Endothelial cell of umbilical vein (primary cell): ENCODE results near the gene PLS1. TPM values are rescaled to one million over a fixed set of nuclear protein-coding genes. Genes with fewer than 3 reads are reported as not detected.

Experiments used
- BruUV-seq: library from RNA; stranded (reverse); fragments of 400-500 nt; replicated peaks from 2 replicates; lab custom pipeline; 2021; lab: Mats Ljungman, UMichigan
- CTCF ChIA-PET: fragments of 300-600, 350-600 bp; sonication (Branson Sonifier 250); formaldehyde crosslinking; loops from one replicate; lab custom pipeline; 2021; ENCODE audit warnings: antibody characterized with exemption, inconsistent platforms; lab: Charles Lee
- POLR2A ChIA-PET: fragments of 300-600, 350-600 bp; sonication (Branson Sonifier 250); formaldehyde crosslinking; loops from one replicate; lab custom pipeline; 2021; ENCODE audit warnings: antibody characterized with exemption, inconsistent platforms; lab: Charles Lee
- DNase-seq: peaks from one replicate; pipeline ENCODE4 v3.0.0-alpha.2; 2011; ENCODE audit warnings: low read depth, low spot score
- FAIRE-seq: peaks from 2 replicates; lab custom pipeline; 2011; peaks lifted over from hg19 to GRCh38; lab: Jason Lieb, UNC
- H2AFZ ChIP-seq: 2 replicates; pipeline ENCODE4 v1.6.0; 2012; ENCODE audit warnings: low read depth, low read length, control low read depth, inconsistent platforms
- H3K27ac ChIP-seq: 2 replicates; pipeline ENCODE4 v1.5.1; 2011; ENCODE audit warnings: low read depth, mild to moderate bottlenecking, control low read depth, low read length, moderate library complexity; ENCODE audit not compliant: insufficient read depth
- H3K27me3 ChIP-seq, 2 experiments: 2 replicates each; pipeline versions ENCODE4 v1.6.0 to v1.6.1; 2011; ENCODE audit warnings: low read length in 2 of 2, mixed read lengths in 1 of 2; ENCODE audit not compliant: control insufficient read depth in 2 of 2, insufficient read depth in 2 of 2
- H3K36me3 ChIP-seq, 2 experiments: 2 replicates in 1 of 2; 3 replicates in 1 of 2; pipeline ENCODE4 v1.5.1; 2011; ENCODE audit warnings: low read length in 2 of 2, mild to moderate bottlenecking in 1 of 2, moderate library complexity in 1 of 2; ENCODE audit not compliant: control insufficient read depth in 2 of 2, insufficient read depth in 2 of 2; ENCODE audit errors: extremely low read depth in 1 of 2
- H3K4me1 ChIP-seq: 3 replicates; pipeline ENCODE4 v1.5.1; 2011; ENCODE audit warnings: mild to moderate bottlenecking, low read length; ENCODE audit not compliant: control insufficient read depth, insufficient read depth; ENCODE audit errors: extremely low read depth
- H3K4me2 ChIP-seq: 2 replicates; pipeline ENCODE4 v1.6.1; 2011; ENCODE audit warnings: low read length, control low read depth, mixed read lengths; ENCODE audit not compliant: insufficient read depth
- H3K4me3 ChIP-seq, 3 experiments: fragments of 200-600 bp in 1 of 3; sonication (generic), shearing (Covaris generic) in 1 of 3; replicated peaks in 1 of 3; 2 replicates each; pipeline ENCODE4 v1.5.1; 2011 to 2016; ENCODE audit warnings: control low read depth in 3 of 3, low read length in 3 of 3, mild to moderate bottlenecking in 2 of 3, inconsistent platforms in 1 of 3, low read depth in 1 of 3, moderate library complexity in 1 of 3; ENCODE audit not compliant: insufficient read depth in 1 of 3
- H3K79me2 ChIP-seq: 2 replicates; pipeline ENCODE4 v1.6.0; 2012; ENCODE audit warnings: low read length, inconsistent platforms; ENCODE audit not compliant: control insufficient read depth, insufficient read depth
- H3K9ac ChIP-seq: replicated peaks from 2 replicates; pipeline ENCODE3; 2011; ENCODE audit warnings: low read length, control low read depth; ENCODE audit not compliant: insufficient read depth; ENCODE audit errors: extremely low read depth
- H3K9me1 ChIP-seq: replicated peaks from 3 replicates; pipeline ENCODE4 v1.6.0; 2011; ENCODE audit warnings: mild to moderate bottlenecking, low read length; ENCODE audit not compliant: control insufficient read depth, insufficient read depth; ENCODE audit errors: extremely low read depth
- H3K9me3 ChIP-seq: replicated peaks from 2 replicates; pipeline ENCODE4 v1.5.1; 2012; ENCODE audit warnings: low read length, inconsistent platforms; ENCODE audit not compliant: control insufficient read depth, insufficient read depth
- H4K20me1 ChIP-seq: replicated peaks from 2 replicates; pipeline ENCODE3; 2011; ENCODE audit warnings: mild to moderate bottlenecking, low read length; ENCODE audit not compliant: control insufficient read depth, insufficient read depth; ENCODE audit errors: extremely low read depth
- EZH2 ChIP-seq: IDR thresholded peaks from 2 replicates; pipeline ENCODE4 v1.6.1; 2012; ENCODE audit warnings: borderline replicate concordance, low read depth, mild to moderate bottlenecking, moderate library complexity, low read length, inconsistent platforms; ENCODE audit not compliant: severe bottlenecking
- FOS ChIP-seq: IDR thresholded peaks from 2 replicates; pipeline ENCODE4 v1.6.1; 2011; ENCODE audit warnings: mild to moderate bottlenecking, low read length, moderate library complexity, borderline replicate concordance; ENCODE audit not compliant: insufficient read depth
- GATA2 ChIP-seq: IDR thresholded peaks from 2 replicates; pipeline ENCODE4 v1.7.0; 2011; ENCODE audit warnings: low read depth, mild to moderate bottlenecking, moderate library complexity, mixed read lengths, low read length; ENCODE audit not compliant: insufficient read length, insufficient read depth
- JUN ChIP-seq: IDR thresholded peaks from 2 replicates; pipeline ENCODE4 v1.6.1; 2011; ENCODE audit warnings: borderline replicate concordance, low read depth; ENCODE audit not compliant: insufficient read length, insufficient read depth
- MYC ChIP-seq: IDR thresholded peaks from one replicate; pipeline ENCODE4 v1.6.1; 2011; ENCODE audit warnings: mild to moderate bottlenecking, low read depth, low read length
- POLR2A ChIP-seq: IDR thresholded peaks from 2 replicates; pipeline ENCODE4 v1.6.1; 2012; ENCODE audit warnings: low read depth, mild to moderate bottlenecking, control low read depth, low read length
- POLR2AphosphoS5 ChIP-seq: IDR thresholded peaks from 2 replicates; pipeline ENCODE4 v1.6.1; 2012; ENCODE audit warnings: low read depth, mild to moderate bottlenecking, control low read depth, low read length, moderate library complexity; ENCODE audit not compliant: insufficient read depth
- dilution Hi-C: fragments of 300-500 bp; cut with MboI; formaldehyde crosslinking; loops from one replicate; pipeline ENCODE4 v1.15.0; 2019; ENCODE audit warnings: low sequenced_read_pairs; ENCODE audit not compliant: extremely low pct_ligation_motif_present
- intact Hi-C: fragments of 100-400 bp; cut with micrococcal nuclease; formaldehyde crosslinking; loops from one replicate; pipeline ENCODE4 v1.10.0; 2022
- polyA plus RNA-seq, 4 experiments: library from polyadenylated mRNA; depleted of rRNA in 3 of 4; stranded (reverse) in 3 of 4; unstranded in 1 of 4; fragments of >200 nt; gene quantifications; 2 replicates each; pipeline versions ENCODE4 v1.2.1 to v1.2.3, GENCODE V29; 2011 to 2012; ENCODE audit warnings: missing spikeins in 1 of 4
- total RNA-seq: library from RNA; stranded (reverse); gene quantifications from 2 replicates; pipeline ENCODE4 v1.2.3, GENCODE V29; 2021
- TF ChIP-seq, protein P1 (sequence below): IDR thresholded peaks from 2 replicates; pipeline ENCODE4 v1.6.1; 2011; ENCODE audit not compliant: insufficient read depth, insufficient read length
- TF ChIP-seq, protein P2 (sequence below), 2 donors: IDR thresholded peaks; 1 replicate in 1 of 2; 2 replicates in 1 of 2; pipeline ENCODE4 v1.5.1; 2011; ENCODE audit warnings: low read length in 2 of 2, mild to moderate bottlenecking in 2 of 2, moderate library complexity in 2 of 2, control low read depth in 1 of 2, inconsistent platforms in 1 of 2, low read depth in 1 of 2; ENCODE audit not compliant: insufficient read depth in 1 of 2; ENCODE audit errors: extremely low read depth in 1 of 2

Gene PLS1
- total and polyA plus RNA-seq, 2 donors (not counting 3 experiments of a cell fraction or from before 2014, with no cell fraction given), result 0.59 to 1.3 TPM

- Histone ChIP-seq H3K4me3 (no peak overlapping the region), H3K79me2 (no peaks in the 10 kb centered on the region), H3K9me3 (no peaks in the 10 kb centered on the region), H3K36me3 (no peaks in the 10 kb centered on the region), H4K20me1 (no peaks in the 10 kb centered on the region), H2AFZ (no peak overlapping the region), H3K4me2 (no peak overlapping the region), H3K27me3 (peaks cover 7 to 9% of the 10 kb centered on the region in 2 experiments), H3K4me1 (peaks cover 7% of the 10 kb centered on the region), H3K9me1 (no peaks in the 10 kb centered on the region), H3K9ac (no peak overlapping the region), H3K27ac (no peak overlapping the region)
- POLR2A ChIA-PET, result no interaction called here
- CTCF ChIA-PET, result no interaction called here
- TF ChIP-seq EZH2 (no peak), POLR2AphosphoS5 (no peak), FOS (no peak), JUN (no peak)
- FAIRE-seq, result no peak
- no peak for DNase-seq
- BruUV-seq, result no TSS peak
- dilution Hi-C loops (no loop called here), intact Hi-C loops (no loop called here)
Measured at GRCh38 chr3:142650001-142650693, 54.0 kb downstream of the PLS1 start.

GRCh38 chr3:142651711-142652110, 55.5 kb downstream of the PLS1 start:
- Histone ChIP-seq H3K27ac (no peak overlapping the region), H3K27me3 (peaks cover 3 to 5% of the 10 kb centered on the region in 2 experiments), H3K9me1 (no peaks in the 10 kb centered on the region), H2AFZ (no peak overlapping the region), H3K4me3 (no peak overlapping the region), H3K9ac (no peak overlapping the region), H3K4me1 (no peaks in the 10 kb centered on the region), H4K20me1 (no peaks in the 10 kb centered on the region), H3K9me3 (no peaks in the 10 kb centered on the region), H3K36me3 (no peaks in the 10 kb centered on the region), H3K4me2 (no peak overlapping the region), H3K79me2 (no peaks in the 10 kb centered on the region)
- dilution Hi-C loops, result no loop called here
- TF ChIP-seq EZH2, result no peak
- TF ChIP-seq JUN, result no peak
- no peak for TF ChIP-seq POLR2AphosphoS5
- TF ChIP-seq, protein P1, sequence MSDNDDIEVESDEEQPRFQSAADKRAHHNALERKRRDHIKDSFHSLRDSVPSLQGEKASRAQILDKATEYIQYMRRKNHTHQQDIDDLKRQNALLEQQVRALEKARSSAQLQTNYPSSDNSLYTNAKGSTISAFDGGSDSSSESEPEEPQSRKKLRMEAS, result no peak
- TF ChIP-seq GATA2, result no peak
- TF ChIP-seq MYC, result no peak
- TF ChIP-seq FOS, result no peak
- no peak for TF ChIP-seq POLR2A
- TF ChIP-seq, protein P2, sequence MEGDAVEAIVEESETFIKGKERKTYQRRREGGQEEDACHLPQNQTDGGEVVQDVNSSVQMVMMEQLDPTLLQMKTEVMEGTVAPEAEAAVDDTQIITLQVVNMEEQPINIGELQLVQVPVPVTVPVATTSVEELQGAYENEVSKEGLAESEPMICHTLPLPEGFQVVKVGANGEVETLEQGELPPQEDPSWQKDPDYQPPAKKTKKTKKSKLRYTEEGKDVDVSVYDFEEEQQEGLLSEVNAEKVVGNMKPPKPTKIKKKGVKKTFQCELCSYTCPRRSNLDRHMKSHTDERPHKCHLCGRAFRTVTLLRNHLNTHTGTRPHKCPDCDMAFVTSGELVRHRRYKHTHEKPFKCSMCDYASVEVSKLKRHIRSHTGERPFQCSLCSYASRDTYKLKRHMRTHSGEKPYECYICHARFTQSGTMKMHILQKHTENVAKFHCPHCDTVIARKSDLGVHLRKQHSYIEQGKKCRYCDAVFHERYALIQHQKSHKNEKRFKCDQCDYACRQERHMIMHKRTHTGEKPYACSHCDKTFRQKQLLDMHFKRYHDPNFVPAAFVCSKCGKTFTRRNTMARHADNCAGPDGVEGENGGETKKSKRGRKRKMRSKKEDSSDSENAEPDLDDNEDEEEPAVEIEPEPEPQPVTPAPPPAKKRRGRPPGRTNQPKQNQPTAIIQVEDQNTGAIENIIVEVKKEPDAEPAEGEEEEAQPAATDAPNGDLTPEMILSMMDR (IDR thresholded peaks at IDR 0.05; ENCODE audit: extremely low read depth in 1 of 2, insufficient read depth in 1 of 2, low read depth in 1 of 2, low read length in 2 of 2), result no peak
- intact Hi-C loops, result no loop called here
- DNase-seq, result no peak
- FAIRE-seq, result no peak
- BruUV-seq, result no TSS peak
- ChIA-PET CTCF (no interaction called here), POLR2A (no interaction called here)
